IPS DF 6.9 (cell line): Measurements from ENCODE around the gene CGB1.

Experiments
- DNase-seq: peaks from one replicate; pipeline ENCODE4 v3.0.0-alpha.2; 2013; ENCODE audit warnings: low read depth, low spot score
- H3K27ac ChIP-seq: one replicate; pipeline ENCODE4 v1.5.1; 2013; ENCODE audit warnings: low read length, control low read depth
- H3K27me3 ChIP-seq: 2 replicates; pipeline ENCODE4 v1.6.1; 2013; ENCODE audit warnings: mild to moderate bottlenecking, low read length; ENCODE audit not compliant: control insufficient read depth, insufficient read depth
- H3K36me3 ChIP-seq: 2 replicates; pipeline ENCODE4 v1.6.1; 2013; ENCODE audit warnings: low read length; ENCODE audit not compliant: control insufficient read depth, insufficient read depth
- H3K4me1 ChIP-seq: 2 replicates; pipeline ENCODE4 v1.6.1; 2013; ENCODE audit warnings: low read length; ENCODE audit not compliant: control insufficient read depth, insufficient read depth
- H3K4me3 ChIP-seq: 2 replicates; pipeline ENCODE4 v1.5.1; 2013; ENCODE audit warnings: mild to moderate bottlenecking, low read length
- H3K9me3 ChIP-seq: 2 replicates; pipeline ENCODE4 v1.6.1; 2013; ENCODE audit warnings: low read length, inconsistent platforms; ENCODE audit not compliant: control insufficient read depth, insufficient read depth
- WGBS: extraction: QIAGEN DNeasy Blood & Tissue Kit; methylation state at CpG from one replicate; pipeline ENCODE4 v1.1.7; 2013; ENCODE audit warnings: mixed read lengths, missing lambda C conversion rate; ENCODE audit not compliant: insufficient read length, insufficient coverage; 5-methylcytosine and 5-hydroxymethylcytosine counted together

Gene CGB1

GRCh38 chr19:48986211-48986610, 50.5 kb downstream of the CGB1 start:
- H3K9me3 ChIP-seq, result no peaks in the 10 kb centered on the region
- no CpG with 5 or more reads among the region's 3 CpGs for WGBS
- H3K4me3 ChIP-seq, result no peak overlapping the region
- H3K27me3 ChIP-seq, result no peaks in the 10 kb centered on the region
- peaks cover 12% of the 10 kb centered on the region for H3K36me3 ChIP-seq
- no peak for DNase-seq
- H3K27ac ChIP-seq, result no peak overlapping the region
- H3K4me1 ChIP-seq, result no peaks in the 10 kb centered on the region

GRCh38 chr19:48985711-48986110, 51.0 kb downstream of the CGB1 start:
- Histone ChIP-seq H3K27me3 (no peaks in the 10 kb centered on the region), H3K4me1 (no peaks in the 10 kb centered on the region), H3K4me3 (no peak overlapping the region), H3K9me3 (no peaks in the 10 kb centered on the region), H3K36me3 (peaks cover 12% of the 10 kb centered on the region), H3K27ac (no peak overlapping the region)
- DNase-seq, result no peak
- WGBS, result no CpG with 5 or more reads among the region's 13 CpGs
